ENCODE measurements around the gene TULP4.
A peak's percentile ranks its signal among the peaks of the same experiment; 100 is the strongest.

Gene TULP4

DNA sequence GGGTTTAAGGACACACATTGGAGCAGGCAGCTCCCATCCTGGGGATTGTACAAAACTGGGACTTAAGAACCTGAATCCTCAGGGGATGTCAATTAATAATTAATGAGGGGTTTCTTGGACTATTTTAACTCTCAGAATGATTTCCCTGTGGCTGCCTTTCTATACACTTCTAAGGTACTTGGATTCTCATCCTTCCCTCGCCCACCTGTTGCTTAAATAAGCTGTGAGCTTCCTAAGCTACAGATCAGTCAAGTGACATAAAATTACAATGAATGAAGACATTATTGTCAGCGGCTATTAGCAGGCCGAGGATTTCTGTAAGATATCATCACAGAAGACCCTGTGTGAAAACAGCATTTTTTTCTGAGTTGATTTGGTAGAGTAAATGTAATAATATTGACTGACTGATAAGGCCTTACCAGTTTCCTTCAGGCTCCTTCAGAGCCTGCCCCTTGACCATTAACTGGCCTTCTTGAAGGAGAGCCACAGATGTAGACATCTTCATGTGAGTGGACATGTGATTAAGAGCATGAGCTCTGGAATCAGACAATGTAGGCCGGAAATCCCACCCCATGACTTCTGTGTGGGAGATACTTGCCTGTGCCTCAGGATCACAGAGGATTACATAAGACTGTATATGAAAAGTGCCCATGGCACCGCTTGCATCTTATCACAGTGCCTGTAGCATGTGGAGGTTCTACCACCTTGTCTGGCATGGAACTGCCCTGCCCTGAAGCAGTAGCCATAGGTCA lies 101.7 kb downstream of the TULP4 start:
- in situ Hi-C loops (cut with HindIII; ENCODE audit: low sequenced_read_pairs): no loop called here
- no peak for DNase-seq (ENCODE audit: low read depth)
- TF ChIP-seq, protein P1, sequence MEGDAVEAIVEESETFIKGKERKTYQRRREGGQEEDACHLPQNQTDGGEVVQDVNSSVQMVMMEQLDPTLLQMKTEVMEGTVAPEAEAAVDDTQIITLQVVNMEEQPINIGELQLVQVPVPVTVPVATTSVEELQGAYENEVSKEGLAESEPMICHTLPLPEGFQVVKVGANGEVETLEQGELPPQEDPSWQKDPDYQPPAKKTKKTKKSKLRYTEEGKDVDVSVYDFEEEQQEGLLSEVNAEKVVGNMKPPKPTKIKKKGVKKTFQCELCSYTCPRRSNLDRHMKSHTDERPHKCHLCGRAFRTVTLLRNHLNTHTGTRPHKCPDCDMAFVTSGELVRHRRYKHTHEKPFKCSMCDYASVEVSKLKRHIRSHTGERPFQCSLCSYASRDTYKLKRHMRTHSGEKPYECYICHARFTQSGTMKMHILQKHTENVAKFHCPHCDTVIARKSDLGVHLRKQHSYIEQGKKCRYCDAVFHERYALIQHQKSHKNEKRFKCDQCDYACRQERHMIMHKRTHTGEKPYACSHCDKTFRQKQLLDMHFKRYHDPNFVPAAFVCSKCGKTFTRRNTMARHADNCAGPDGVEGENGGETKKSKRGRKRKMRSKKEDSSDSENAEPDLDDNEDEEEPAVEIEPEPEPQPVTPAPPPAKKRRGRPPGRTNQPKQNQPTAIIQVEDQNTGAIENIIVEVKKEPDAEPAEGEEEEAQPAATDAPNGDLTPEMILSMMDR (IDR thresholded peaks at IDR 0.05; ENCODE audit: low read depth, low read length, missing control alignments): no peak

DNA sequence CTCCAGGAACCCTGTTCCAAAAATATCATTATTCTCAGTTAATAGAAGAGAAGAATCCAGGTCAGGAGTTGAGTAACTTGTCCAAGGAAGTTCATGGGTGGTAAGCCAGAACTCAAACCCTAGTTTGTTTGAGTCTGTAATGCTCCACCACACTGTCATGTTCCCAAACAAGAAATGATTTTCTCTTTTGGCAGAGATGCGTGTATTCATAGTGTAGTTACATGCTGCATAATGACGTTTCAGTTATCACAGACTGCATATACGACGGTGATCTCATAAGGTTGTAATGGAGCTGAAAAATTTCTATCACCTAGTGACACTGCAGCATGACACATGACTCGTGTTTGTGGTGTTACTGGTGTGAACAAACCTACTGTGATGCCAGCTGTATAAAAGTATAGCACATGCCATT lies 102.6 kb downstream of the TULP4 start:
- no peak overlapping the region for H3K4me3 ChIP-seq (ENCODE audit: low read depth, low read length)
- in situ Hi-C loops (cut with HindIII; ENCODE audit: low sequenced_read_pairs): loop anchor here (5.0 kb wide), 1 partner anchor 33 kb away; no protein-coding TSS in a partner anchor
- TF ChIP-seq, protein P1 (IDR thresholded peaks at IDR 0.05; ENCODE audit: low read depth, low read length, missing control alignments): no peak
- peak; percentile 19 for DNase-seq (ENCODE audit: low read depth)

More for the DNA sequence above, 101.7 kb downstream of the TULP4 start:
- no peak overlapping the region for H3K4me3 ChIP-seq (ENCODE audit: low read depth, low read length)

DNA sequence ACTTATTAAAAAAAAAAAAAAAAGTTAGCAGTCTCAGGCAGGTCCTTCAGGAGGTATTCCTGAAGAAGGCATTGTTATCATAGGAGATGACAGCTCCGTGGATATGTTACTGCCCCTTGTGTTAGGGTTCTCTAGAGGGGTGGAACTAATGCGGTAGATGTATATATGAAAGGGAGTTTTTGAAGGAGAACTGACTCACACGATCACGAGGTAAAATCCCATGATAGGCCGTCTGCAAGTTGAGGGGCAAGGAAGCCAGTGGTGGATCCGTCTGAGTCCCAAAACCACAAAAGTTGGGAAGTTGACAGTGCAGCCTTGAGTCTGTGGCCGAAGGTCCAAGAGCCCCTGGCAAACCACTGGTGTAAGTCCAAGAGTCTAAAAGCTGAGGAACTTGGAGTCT lies 103.4 kb downstream of the TULP4 start:
- in situ Hi-C loops (cut with HindIII; ENCODE audit: low sequenced_read_pairs): loop anchor here (5.0 kb wide), 1 partner anchor 33 kb away; no protein-coding TSS in a partner anchor
- DNase-seq (ENCODE audit: low read depth): no peak
- H3K4me3 ChIP-seq (ENCODE audit: low read depth, low read length): no peak overlapping the region
- TF ChIP-seq, protein P1 (IDR thresholded peaks at IDR 0.05; ENCODE audit: low read depth, low read length, missing control alignments): no peak

DNA sequence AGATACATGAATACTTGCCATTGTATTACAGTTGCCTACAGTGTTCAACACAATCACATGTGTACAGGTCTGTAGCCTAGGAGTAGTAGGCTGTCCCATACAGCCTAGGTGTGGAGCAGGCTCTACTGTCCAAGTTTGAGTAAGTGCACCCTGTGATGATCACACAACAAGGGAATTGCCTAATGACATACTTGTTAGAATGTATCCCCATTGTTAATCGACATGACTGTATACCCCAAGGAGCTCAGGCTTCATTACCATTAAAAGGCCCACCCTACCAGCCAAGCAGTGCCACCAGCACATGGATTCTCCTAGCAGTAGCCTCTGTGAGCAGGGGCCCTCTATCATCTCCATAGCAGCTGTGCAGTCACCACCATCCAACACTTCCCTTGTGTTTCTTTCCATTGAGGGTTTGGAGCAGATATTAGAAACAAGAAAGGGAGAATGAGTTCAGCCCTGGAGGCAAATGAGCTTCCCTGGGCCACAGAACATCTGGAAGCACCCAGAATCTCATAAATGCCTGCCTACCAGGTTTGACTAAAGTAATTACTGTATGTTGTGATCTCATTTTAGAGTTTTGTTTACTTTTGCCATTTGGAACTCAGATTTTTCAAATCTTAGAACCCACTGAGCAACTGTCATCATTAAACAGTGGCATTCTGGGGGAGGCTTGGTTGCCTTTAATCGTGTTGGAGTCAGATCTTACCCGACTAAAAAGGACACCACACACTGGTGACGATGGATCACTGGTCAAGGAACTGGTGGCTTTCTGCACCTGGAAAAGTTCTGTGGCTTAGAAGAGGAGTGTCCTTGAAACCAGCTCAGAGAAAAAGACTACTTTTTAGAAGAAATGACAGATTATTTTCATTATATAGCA lies 104.9 kb downstream of the TULP4 start:
- TF ChIP-seq, protein P1 (IDR thresholded peaks at IDR 0.05; ENCODE audit: low read depth, low read length, missing control alignments): no peak
- in situ Hi-C loops (cut with HindIII; ENCODE audit: low sequenced_read_pairs): loop anchor here (5.0 kb wide), 1 partner anchor 35 kb away; no protein-coding TSS in a partner anchor
- H3K4me3 ChIP-seq (ENCODE audit: low read depth, low read length): no peak overlapping the region
- DNase-seq (ENCODE audit: low read depth): no peak

DNA sequence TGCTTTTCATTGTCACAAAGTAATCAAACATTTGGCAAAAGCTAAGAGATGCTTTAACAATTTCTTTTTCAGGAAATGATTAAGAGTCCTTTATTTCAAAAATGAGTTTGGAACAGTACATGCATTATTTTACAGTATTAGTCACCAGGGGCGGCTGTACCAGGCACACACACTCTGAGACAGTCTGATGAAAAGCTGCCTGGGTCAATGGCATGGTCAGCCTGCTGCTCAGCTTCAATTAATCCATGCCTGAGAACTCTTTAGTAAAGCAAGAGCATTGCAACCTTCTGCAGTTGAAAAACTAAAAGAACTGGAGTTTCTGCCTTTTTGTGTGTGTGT lies 105.5 kb downstream of the TULP4 start:
- DNase-seq (ENCODE audit: low read depth): peak; percentile 32
- in situ Hi-C loops (cut with HindIII; ENCODE audit: low sequenced_read_pairs): loop anchor here (5.0 kb wide), 1 partner anchor 35 kb away; no protein-coding TSS in a partner anchor
- TF ChIP-seq, protein P1 (IDR thresholded peaks at IDR 0.05; ENCODE audit: low read depth, low read length, missing control alignments): no peak
- no peak overlapping the region for H3K4me3 ChIP-seq (ENCODE audit: low read depth, low read length)

DNA sequence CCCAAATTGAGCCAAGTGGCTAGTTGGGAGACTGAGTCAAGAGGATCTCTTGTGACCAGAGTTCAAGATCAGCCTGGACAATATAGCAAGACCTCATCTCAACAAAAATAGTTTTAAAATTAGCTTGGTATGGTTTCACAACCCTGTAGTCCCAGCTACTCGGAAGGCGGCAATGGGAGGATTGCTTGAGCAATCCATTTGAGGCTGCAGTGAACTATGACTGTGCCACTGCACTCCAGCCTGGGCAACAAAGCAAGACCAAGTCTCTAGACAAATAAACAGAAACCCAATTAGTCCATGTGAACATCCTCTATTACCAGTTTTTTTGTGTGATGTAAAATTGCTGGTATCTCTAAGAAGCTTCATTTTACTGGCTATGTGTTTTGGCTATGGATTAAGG lies 106.2 kb downstream of the TULP4 start:
- DNase-seq (ENCODE audit: low read depth): no peak
- no peak overlapping the region for H3K4me3 ChIP-seq (ENCODE audit: low read depth, low read length)
- TF ChIP-seq, protein P1 (IDR thresholded peaks at IDR 0.05; ENCODE audit: low read depth, low read length, missing control alignments): no peak
- in situ Hi-C loops (cut with HindIII; ENCODE audit: low sequenced_read_pairs): loop anchor here (5.0 kb wide), 1 partner anchor 36 kb away; no protein-coding TSS in a partner anchor

All from astrocyte of the cerebellum (primary cell).